Raji (cell line): ENCODE results near the gene CGN.

ENCODE experiments used
- POLR2A ChIP-seq: IDR thresholded peaks from 2 replicates; pipeline ENCODE4 v1.6.1; 2011; ENCODE audit warnings: low read depth, low read length, control low read depth; ENCODE audit not compliant: insufficient read depth

Gene CGN

DNA sequence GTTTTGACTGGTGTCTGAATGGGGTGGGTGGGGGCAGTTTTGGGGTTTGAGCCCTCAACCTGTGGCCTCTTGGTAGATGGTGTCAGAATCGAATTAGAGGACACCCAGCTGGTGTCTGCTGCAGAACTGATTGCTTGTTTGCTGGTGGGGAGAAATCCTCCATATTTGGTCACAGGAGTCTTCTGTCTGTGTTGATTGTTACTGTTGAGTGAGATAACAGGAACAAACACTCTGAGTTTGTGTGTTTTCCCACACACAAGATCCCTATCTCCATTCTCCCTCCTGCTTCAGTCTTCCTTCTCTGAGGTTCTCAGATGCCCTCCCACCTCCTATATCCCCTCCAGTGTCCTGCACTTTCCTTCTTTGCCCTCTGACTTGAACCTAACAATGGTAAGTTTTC is 19.1 kb upstream of the CGN start:
- TF ChIP-seq POLR2A: no peak

DNA sequence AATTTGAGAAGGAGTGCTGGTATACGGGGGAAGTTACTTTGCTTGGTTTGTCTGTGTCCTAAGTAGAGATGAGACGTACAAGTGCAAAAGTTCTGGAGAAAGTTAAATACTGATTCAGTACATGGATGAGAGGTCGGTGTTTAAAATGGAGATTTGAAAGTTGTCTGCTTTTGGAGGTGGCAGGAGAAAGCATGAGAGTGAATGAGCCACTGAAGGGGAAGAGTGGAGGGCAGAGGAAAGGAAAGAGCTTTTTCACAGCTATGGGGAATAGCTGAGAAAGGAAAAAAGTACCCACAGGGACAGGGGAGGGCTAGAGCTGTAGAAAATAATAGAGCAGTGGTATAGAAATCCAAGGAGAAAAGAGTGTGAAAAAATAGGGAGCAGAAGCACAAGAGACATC is 18.1 kb upstream of the CGN start:
- no peak for TF ChIP-seq POLR2A

DNA sequence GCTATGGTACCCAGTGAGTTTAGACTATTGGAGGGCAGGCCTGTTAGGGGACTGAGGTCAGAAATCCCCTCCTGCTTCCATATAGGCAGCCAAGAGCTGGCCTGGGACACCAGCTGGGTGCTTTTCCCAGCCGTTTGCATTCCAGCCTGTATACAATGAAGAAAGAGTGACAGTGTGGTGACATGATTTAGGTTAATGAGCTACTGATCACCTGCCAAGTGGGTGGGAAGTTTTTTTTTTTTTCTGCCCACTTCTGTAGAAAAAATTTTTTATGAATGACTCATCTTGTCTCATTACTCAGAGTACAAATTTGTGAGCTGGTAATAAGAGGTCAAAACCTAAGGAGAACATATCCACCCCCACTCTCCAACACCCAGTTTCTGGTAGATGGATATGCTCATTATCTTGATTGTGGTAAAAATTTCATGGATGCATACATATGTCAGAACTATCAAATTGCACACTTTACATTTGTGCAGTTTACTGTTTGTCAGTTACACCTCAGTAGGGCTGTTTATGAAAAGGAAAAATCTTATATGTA is 16.4 kb upstream of the CGN start:
- no peak for TF ChIP-seq POLR2A

DNA sequence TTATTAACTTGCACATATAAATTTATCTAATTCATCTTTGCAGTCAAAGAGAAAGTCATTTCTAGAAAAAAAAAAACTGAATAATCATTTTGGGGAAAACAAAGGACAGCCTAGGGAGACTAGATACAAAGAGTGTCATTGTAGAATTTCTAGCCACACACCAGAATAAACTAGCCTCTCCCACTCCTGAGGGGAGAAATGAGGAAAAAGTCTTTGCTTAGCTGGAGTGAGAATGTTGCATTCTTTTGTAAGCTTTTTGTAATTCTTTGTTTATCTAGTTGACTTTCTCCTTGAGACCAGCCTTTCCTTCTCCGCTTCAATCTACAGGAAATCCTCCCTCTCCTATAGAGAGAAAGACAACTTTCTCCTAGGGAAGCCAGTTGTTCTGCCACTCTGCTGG is 15.9 kb upstream of the CGN start:
- TF ChIP-seq POLR2A: no peak

DNA sequence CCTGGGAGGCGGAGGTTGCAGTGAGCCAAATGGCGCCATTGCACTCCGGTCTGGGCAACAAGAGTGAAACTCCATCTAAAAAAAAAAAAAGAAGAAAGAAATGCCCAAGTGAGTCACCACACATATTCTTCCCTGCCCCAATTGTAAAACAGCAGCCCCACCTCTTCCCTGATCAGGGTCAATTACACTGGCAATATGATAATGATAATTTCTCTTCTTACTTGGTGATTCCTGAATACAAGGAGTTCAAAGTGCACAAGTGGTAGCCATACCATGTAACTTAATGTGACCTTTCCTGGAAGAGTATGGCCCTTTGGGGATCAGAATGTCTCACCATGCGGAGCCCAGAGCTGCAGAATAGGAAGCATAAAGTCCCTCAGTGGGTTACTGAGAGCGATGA is 11.8 kb upstream of the CGN start:
- no peak for TF ChIP-seq POLR2A

DNA sequence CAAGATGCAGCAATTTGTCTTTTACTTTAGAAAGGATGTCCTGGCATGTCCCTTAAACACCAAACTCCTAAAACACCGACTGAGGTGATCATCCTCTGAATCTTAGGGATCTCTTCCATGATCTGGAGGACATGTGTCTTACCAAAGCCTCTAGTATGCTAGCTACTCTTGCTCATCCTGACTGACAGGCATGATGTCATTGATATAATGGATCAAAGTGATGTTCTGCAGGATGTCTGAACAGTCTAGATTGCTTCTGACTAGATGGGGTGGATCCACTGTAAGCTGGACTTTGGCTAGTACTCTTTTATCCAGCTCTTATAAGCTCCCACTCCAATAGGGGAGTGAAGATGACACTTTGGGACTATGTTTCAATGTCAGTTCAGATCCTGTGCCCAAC is 11.3 kb upstream of the CGN start:
- TF ChIP-seq POLR2A: no peak

DNA sequence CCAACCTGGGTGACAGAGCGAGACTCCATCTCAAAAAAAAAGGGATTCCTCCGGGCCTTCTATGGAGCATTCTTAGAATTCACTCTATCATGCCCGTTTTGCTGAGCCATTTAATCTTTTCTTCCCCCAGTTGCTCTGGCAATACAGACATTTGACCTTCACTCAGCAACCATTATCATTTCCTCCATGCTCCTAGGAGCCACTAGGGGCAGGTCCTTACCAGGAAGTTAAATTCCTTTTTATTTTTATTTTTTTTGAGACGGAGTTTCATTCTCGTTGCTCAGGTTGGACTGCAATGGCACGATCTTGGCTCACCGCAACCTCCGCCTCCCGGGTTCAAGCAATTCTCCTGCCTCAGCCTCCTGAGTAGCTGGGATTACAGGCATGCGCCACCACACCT is 9.7 kb upstream of the CGN start:
- no peak for TF ChIP-seq POLR2A

DNA sequence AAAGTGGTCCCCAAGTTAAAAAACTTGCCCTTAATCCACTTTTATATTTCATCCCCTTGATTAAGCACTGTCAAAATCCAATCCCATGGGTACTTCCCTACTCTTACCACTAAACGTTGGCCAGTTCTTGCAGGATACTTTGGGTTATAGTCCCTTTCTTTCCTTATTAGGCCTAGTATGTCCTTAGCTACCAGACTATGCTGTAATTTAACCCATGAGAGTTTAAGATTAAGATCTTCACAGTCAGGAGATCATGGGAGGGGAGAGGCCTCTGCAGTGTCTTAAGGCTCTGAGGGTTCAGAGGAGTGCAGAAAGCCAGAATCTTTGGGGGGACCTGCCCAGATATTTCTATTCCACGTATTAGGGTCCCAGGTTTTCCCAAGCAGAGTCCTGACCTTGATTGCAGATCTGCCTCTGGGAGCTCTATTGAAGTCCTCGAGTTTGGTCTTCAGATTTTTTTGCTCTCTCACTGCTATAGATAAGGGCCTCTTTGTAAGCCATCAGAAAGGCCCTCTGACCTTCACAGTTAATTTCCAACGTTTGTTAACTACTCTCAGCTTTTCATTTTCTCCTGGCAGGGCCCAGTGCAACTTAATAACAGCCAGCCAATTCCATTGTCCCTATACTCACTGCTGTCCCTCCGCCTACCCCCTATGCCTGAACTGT is 9.0 kb upstream of the CGN start:
- TF ChIP-seq POLR2A: no peak

DNA sequence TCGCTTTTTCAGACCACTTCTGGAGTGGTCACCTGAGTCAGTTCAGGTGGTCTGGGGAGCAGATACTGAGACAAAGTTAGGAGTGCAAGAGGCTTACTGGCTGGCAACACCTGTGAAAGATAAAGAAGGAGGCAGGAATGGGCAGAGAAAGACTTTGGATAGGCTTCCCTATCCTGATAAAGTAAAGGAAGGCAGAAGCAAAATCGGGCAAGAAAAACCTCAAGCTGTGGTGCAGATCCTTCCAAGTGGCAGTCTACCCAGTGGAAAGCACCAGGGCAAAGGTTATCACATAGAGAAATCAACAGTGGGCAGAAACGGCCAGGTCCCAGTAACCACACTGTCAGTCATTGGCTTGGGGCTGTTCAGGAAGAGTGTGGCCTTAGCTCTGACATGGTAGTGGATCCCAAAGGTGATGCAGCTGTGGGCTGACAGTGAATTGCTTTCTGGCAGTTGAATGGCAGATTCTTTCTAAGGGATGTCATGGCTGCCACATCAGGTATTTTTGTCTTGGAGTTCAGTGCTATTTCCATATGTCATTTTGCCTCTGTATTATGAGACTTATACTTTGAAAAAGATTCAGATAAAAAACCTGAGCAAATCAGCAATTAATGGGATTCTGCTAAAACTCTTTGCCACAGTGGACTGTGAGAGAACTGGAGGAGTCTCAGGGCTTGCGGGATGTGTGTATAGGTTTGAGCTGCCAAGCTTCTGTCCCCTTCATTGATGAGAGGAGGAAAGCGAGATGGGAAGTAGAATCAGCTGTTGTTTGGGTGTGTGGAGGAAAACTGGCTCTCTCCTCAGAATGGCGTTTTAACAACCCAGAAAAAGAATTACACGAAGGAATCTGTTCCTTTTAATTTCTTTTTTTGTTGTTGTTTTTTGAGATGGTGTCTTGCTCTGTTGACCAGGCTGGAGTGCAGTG is 8.1 kb upstream of the CGN start:
- TF ChIP-seq POLR2A: no peak

DNA sequence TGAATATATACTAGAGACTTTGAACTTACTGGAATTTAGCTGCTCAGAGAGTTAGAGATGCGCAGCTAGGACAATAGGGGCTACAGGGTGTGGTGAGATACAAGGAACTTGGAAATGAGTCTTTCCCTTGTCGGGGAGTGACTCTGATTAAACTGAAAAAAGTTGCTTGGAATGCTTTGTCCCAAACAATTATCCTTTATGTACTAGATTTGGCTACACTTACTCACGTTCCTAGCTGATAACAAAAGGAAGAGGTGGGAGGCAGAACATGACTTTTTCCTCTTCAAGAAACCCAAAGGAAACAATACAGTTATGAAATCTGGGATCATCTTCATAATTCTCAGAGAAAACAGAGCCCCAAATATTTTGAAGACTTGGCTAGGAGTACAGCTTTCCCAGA is 6.9 kb upstream of the CGN start:
- no peak for TF ChIP-seq POLR2A

DNA sequence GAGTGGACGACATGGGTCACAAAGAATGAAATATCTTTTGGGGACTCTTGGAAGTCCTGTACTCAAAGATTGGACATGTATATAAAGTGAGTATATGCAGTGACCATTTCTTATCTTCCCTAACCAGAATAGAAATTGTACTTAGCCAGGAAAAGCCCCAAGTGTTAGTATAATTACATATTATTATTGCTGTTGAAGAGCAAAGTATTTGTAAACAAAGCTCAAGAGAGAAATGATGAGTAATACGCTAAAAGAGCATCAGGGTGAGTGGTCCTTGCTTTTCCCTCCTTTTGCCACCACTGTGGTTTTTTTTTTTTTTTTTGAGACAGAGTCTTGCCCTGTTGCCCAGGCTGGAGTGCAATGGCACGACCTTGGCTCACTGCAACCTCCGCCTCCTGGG is 6.4 kb upstream of the CGN start:
- no peak for TF ChIP-seq POLR2A

DNA sequence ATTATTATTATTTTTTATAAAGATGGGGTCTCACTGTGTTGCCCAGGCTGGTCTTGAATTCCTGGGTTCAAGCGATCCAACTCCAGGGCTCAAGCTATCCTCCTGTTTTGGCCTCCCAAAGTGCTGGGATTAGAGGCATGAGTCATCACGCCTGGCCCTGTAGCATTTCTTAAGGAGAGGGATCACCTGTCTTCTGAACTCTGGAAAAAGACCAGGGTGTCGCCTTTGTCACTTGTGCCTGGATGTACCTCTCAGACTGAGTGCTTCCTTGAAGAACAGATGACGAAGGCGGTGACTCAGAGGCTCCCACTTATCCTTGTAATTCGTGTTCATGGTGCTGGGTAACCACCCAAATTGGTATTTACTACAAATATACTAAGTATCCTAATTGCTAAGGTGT is 2.4 kb upstream of the CGN start:
- no peak for TF ChIP-seq POLR2A

DNA sequence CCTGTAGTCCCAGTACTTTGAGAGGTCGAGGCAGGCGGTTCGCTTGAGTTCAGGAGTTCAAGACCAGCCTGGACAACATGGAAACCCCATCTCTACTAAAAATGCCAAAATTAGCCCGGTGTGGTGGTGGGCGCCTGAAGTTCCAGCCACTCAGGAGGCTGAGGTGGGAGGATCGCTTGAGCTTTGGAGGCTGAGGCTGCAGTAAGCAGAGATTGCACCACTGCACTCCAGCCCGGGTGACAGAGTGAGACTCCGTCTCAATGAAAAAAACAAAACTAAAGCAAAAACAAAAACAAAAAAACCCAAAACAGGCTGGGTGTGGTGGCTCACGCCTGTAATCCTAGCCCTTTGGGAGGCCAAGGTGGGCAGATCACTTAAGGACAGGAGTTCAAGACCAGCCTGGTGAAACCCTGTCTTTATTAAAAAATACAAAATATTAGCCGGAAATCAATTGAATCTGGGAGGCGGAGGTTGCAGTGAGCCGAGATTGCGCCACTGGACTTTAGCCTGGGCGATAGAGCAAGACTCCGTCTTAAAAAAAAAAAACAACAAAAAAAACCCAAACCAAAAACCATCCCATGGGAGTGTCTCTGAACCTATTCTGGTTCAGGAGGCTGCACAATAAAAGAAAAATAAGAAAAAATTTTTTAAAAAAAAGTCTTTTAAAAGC is 1.7 kb upstream of the CGN start:
- TF ChIP-seq POLR2A: no peak

DNA sequence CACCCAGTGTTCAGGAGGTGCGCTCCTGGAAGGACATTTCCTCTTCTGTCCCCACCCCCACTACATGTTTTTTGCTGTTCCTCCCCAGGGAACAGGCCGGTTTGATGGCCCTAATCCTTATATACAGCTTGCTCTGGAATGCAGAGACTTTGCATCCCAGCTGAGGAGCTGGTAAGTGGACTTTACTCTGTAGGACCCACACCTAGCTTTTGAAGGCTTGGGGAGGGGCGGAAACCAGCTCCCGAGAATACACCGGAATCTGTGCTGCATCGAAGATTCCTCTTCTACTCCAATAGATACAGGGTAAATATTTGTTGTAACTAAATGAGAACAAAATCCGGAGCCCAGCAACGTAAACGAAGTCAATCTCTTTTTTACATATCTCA is 1.2 kb upstream of the CGN start:
- TF ChIP-seq POLR2A: no peak

DNA sequence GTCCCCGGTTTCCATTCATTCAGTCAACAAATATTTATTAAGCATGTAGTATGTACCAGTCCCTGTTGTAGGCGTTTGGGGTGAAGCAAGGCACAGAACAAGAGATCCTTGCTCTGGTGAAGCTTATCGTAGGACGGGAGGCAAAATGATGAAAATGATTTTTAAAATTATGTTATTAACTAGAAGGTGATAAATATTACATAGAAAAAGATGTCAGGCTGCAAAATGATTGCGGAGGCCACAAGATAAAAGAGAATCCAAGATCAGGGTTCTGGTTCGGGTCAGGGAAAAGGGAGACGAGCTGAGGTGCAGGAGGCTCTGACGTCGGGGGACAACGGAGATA is 602 bp upstream of the CGN start:
- no peak for TF ChIP-seq POLR2A
